SK-N-MC (cell line): ENCODE measurements around the gene STMND1.

Source experiments
- EZH2 ChIP-seq: fragments of 200-600 bp; sonication (generic); IDR thresholded peaks from one replicate; pipeline ENCODE4 v1.6.1; 2017; ENCODE audit warnings: antibody characterized with exemption
- FOXP2 ChIP-seq: optimal IDR thresholded peaks from 2 replicates; pipeline ENCODE3; 2011; ENCODE audit warnings: mild to moderate bottlenecking, moderate library complexity; ENCODE audit not compliant: insufficient read depth; ENCODE audit errors: extremely low read length, control extremely low read depth
- POLR2AphosphoS5 ChIP-seq: IDR thresholded peaks from 2 replicates; pipeline ENCODE4 v1.6.1; 2012; ENCODE audit warnings: mild to moderate bottlenecking, low read depth, low read length, borderline replicate concordance

GRCh38 chr6:17081273-17081672, 20.6 kb upstream of the STMND1 start:
- TF ChIP-seq FOXP2 (no peak), EZH2 (no peak), POLR2AphosphoS5 (no peak)
